HG03196 (cell line): Measurements from ENCODE around the gene SUN1.
"Not testable (repeated sequence)": the region's sequence is repeated elsewhere in the genome, so short reads cannot be mapped to it uniquely, and the experiment has no call there.

Experiments
- ATAC-seq: cut with Tn5 transposase; IDR thresholded peaks from one replicate; pipeline ENCODE4 v1.9.1; 2021; ENCODE audit not compliant: unreplicated experiment

SUN1 gene

DNA sequence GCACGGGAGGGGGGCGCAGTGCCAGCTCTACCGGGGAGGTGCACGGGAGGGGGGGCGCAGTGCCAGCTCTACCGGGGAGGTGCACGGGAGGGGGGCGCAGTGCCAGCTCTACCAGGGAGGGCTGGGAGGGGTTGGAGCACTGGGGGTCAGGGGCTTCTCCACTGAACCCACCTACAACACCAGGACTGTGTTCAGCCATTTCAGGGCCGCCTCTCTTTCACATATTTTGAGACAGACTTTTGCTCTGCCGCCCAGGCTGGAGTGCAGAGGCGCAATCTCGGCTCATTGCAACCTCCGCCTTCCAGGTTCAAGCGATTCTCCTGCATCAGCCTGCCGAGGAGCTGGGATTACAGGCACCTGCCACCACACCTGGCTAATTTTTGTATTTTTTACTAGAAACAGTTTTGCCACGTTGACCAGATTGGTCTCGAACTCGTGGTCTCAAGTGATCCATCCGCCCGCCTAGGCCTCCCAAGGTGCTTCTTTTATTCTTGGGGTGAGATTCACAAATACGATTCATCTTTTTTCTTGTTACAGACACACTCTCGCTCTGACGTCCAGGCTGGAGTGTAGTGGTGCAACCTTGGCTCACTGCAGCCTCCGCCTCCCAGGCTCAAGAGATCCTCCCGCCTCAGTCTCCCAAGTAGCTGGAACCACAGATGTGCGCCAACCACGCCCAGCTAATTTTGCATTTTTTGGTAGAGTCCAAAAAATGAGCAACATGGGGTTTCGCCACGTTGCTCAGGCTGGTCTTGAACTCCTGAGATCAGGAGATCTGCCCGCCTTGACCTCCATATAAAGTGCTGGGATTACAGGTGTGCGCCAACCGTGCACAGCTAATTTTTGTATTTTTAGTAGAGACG is 85.2 kb downstream of the SUN1 start:
- ATAC-seq, result no peak

DNA sequence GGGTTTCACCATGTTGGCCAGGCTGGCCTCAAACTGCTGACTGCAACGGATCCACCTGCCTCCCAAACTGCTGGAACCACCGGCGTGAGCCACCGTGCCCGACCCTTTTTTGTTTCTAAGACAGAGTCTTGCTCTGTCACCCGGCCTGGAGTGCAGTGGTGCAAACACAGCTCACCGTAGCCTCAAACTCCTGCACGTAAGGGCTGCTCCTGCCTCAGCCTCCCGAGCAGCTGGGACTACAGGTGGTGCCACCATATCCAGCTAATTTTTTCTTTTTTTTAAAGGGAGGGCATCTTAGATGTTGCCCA is 85.8 kb downstream of the SUN1 start:
- ATAC-seq, result no peak

DNA sequence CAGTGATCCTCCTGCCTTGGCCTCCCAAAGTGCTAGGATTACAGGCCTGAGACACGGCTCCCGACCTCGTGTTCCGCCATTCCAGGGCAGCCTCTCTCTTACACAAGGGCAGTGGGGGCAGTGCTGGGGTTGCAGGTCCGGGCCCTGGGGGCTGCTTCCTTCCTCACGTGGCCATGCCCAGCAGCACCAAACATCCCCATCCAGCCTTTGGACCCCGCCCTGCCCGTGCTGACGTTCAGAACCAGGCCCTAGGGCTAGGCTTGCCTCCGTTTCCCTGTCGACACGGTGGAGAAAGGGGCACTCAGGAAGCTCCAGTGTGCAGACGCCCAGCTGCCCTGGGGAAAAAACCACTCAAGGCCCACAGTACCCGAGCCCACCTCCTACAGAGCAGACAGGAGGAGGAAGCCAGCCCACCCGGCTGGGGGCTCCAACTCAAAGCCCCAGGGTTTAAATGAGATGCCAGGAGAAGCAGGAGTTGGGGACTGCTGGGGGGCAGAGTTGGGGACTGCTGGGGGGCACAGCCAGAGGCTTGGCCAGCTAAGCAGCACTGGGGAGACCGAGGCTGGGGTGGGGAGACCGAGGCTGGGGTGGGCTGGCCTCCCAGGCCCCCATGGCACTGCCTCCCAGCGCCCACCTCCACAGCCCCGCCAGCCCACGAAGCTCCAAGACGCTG is 86.3 kb downstream of the SUN1 start:
- ATAC-seq, result no peak

DNA sequence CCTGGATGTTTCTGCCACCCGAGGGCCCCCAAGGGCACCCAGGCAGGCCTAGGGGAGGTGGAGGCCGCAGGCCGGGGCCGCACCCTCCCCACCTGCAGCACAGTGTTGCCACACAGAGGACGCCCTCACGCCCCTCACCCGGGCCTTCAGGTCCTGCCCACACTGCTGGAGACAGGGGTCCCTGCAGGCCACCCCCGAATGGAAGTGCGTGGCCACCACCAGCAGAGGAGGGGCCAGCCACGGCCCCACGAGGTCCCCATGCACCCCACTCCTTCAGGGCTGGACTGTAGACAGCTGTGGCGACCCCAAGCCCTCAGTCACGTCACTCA is 86.8 kb downstream of the SUN1 start:
- ATAC-seq, result no peak

DNA sequence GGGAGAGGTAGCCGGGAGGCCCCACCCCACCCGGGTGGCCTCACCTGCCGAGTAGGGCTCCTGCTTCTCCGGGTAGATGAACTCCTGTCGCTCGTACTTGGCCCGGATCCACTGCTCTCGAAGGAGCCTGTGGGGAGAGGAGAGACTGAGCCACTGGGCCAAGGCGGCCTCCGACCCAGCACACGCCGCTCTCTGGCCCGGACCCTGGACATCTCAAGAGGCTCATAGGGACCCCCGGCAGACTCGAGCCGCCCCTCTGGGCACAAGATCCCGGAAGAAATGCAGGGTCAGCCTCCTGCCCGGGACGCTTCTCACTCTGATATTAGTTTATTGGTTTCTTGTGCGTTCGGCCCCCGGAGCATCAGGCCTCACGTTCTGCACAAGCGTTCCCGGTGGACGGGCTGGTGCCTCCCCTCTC is 87.7 kb downstream of the SUN1 start:
- no peak for ATAC-seq

DNA sequence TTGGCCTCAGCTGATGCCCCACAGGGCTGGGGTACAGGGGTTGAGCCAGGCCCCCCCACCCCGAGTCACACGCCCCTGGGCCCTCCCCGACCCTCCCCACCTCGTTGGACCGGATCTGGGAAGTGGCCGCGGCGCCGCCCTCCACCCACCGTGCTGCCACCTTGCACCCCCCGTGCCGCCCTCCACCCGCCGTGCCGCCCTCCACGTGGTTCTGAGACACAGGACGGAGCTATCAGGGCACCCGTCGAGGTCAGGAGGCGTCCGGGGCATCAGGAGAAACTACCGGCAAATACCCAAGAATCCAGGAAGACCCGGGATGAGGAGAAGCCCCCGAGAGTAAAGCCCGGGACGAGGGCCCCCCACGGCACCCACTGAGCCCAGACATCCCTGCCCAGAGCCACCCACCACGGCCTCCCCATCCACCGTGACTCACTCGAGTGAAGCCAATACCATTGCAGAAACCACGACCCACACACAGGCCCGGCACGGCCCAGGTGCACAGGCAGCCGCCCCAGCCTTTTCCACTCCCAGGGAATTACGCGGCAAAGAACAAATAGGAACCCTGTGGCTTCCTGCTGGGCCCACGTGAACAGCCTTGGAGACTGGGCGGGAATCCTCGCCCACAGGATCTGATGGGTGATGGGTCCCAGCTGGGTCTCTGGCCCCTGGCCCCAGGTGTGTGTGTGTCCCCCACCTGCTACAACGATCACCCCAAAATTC is 88.2 kb downstream of the SUN1 start:
- ATAC-seq, result no peak

DNA sequence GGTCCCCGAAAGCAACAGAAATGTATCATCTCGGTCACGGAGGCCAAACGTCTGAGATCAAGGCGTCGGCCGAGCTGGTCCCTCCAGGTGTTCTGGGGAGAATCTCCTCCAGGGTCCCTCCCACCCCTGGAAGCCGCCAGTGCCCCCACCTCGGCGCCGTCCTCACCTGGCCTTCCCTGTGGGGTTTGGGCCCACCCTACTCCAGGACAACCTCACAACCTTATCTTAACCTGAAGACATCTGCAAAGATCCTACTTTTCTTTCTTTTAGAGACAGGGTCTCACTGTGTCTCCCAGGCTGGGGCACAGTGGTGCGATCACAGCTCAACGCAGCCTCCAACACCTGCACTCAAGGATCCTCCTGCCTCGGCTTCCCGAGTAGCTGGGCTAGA is 88.8 kb downstream of the SUN1 start:
- no peak for ATAC-seq

DNA sequence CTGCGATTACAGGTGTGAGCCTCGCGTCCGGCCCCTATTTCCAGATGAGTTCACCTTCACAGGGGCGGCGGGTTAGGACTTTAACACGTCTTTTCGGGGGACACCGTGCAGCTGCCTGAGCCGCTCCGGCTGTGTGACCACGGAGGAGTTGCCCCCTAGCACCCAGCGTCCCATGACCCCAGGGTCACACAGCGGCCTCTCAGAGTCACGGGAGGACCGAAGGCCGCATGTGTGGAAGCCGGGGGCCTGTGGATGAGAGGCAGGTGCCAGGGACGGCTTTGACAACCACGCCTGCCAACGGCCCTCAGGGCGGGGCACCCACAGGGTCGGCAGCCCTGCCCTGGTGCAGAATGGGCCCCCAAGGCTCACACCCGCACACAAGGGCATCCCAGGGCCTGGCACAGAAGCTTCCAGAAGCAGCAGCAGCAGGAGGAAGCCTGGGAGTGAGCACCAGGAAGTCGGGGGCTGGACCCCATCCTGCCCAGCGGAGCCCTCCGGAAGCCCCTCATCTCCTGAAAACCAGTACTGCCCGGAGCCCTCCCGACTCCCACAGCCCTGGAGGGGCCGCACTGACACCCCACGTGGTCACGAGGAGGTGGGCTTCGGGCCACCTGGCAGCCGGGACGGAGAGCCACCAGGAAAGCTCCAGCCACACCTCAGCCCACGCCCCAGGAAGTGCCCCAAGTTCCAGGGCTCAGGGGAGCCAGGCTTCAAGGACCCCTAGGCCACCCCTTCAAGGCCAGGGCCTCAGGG is 89.5 kb downstream of the SUN1 start:
- ATAC-seq, result no peak

DNA sequence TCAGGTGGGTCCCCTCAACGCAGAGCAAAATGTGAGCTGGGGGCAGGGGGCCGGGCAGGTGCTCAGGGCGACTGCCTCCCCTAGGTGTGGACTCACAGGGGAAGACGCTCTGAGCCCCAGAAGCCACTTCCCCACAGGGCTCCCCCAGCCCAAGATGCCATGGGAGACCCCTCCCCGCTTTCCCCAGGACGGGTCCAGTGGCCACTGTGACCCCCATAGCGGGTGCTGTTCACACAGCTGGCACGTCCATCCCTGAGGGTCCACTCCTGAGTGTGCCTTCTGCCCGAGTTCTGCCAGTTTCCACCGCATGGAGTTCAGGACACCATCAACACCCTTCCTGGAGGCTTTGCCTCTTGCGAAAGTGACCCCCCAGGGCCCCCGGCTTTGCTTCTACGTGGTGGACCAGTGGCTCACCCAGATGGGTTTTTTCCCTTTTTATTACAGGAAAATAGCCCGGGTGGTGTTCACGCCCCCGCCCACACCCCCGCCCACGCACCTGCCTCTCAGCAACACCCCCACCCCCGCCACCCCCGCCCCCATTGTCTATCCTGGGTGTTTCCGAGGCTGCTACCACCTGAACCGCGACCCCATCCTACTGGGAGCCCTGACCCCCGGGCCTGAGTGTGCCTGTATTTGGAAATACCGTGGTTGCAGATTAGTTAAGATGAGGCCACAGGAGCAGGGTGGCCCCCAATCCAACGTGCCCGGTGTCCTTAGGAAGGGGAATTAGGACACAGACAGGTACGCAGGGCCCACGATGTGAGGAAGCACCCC is 90.2 kb downstream of the SUN1 start:
- no peak for ATAC-seq

DNA sequence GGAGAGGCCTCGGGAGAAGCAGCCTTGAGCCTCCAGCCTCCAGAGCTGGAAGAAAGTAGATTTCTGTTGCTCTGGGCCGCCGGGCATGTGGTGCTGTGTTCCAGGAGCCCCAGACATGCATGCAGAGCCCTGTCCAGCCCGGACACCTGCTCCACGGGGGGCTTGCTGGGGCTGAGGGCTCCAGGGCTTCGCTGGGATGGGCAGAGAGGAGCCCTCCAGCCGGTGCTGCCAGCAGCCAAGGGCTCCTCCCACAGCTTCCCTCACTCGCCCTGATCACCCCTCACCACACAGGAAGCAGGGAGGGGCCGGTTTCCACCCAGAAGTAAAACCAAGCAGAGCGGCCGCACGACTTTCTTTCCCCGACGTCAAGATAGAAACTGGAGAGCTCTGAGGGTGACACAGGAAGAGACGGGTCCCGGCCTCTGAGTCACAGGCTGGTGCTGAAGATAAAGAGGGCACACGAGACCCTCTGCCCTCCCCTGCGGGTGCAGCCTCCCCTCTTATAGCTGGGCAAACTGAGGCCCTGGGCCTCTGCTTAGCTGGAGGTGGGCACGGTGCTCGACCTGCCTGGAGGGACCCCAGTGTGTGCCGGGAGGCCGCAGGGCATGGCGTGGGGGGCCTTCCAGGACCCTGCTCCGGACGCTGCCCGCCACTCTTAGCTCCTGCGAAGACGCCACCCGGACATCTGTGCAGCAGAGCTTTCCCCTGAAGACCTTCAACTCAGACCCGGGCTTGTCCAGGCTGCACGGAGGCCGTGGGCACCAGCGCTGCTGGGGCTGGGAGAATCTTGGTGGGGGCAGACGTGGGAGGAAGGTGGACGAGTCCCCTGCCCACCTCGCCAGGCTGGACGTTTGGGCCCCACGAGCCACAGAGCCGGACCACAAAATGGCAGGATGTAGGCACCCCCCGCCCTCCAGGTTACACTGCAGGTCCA is 91.1 kb downstream of the SUN1 start:
- ATAC-seq, result peak; percentile 77

DNA sequence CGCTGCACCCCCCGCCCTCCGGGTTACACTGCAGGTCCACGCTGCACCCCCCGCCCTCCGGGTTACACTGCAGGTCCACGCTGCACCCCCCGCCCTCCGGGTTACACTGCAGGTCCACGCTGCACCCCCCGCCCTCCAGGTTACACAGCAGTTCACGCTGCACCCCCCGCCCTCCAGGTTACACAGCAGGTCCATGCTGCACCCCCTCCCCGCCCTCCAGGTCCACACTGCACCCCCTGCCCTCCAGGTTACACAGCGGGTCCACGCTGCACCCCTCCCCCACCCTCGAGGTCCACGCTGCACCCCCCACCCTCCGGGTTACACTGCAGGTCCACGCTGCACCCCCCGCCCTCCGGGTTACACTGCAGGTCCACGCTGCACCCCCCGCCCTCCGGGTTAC is 91.8 kb downstream of the SUN1 start:
- not testable (repeated sequence) for ATAC-seq
